Vagina (tissue), 2 donors: Measurements from ENCODE around the gene OR56A3. TPM values are rescaled to one million over a fixed set of nuclear protein-coding genes. Genes with fewer than 3 reads are reported as not detected.

Source experiments
- DNase-seq, 2 donors: peaks; one replicate each; pipeline ENCODE4 v3.0.0-alpha.2; 2017; ENCODE audit errors: extremely low spot score in 2 of 2
- H3K27ac ChIP-seq: fragments of 200-600 bp; sonication (generic); one replicate; pipeline ENCODE4 v1.5.1; 2019
- H3K27me3 ChIP-seq: fragments of 200-600 bp; sonication (generic); one replicate; pipeline ENCODE4 v1.5.1; 2019
- H3K36me3 ChIP-seq, 2 donors: fragments of 200-600 bp; sonication (generic); one replicate each; pipeline ENCODE4 v1.5.1; 2017 to 2019
- H3K4me1 ChIP-seq: fragments of 200-600 bp; sonication (generic); one replicate; pipeline ENCODE4 v1.5.1; 2019
- H3K4me3 ChIP-seq, 2 donors: fragments of 200-600 bp; sonication (generic); 1 replicate in 1 of 2; 2 replicates in 1 of 2; pipeline ENCODE4 v1.5.1; 2016 to 2019
- H3K9me3 ChIP-seq: fragments of 200-600 bp; sonication (generic); one replicate; pipeline ENCODE4 v1.5.1; 2019
- POLR2A ChIP-seq, 2 donors: fragments of 450-650 bp; IDR thresholded peaks; one replicate each; pipeline ENCODE4 v1.6.1; 2017; ENCODE audit warnings: antibody characterized with exemption in 2 of 2, mild to moderate bottlenecking in 2 of 2, moderate library complexity in 2 of 2
- POLR2AphosphoS5 ChIP-seq, 2 donors: sonication (generic); formaldehyde crosslinking; IDR thresholded peaks; one replicate each; pipeline ENCODE4 v1.9.0; 2017; ENCODE audit warnings: antibody characterized with exemption in 2 of 2, mild to moderate bottlenecking in 2 of 2, low read depth in 1 of 2; ENCODE audit not compliant: insufficient read depth in 1 of 2
- intact Hi-C: fragments of 100-400 bp; cut with DNase I; formaldehyde crosslinking; loops from one replicate; pipeline ENCODE4 v1.15.1; 2023
- total RNA-seq: library from RNA; depleted of rRNA; stranded (reverse); fragments of >200 nt; gene quantifications from one replicate; pipeline ENCODE4 v1.2.3, GENCODE V29; 2016
- TF ChIP-seq, protein P1 (sequence below), 3 experiments: fragments of 450-650 bp in 2 of 3; fragments of 200-600 bp in 1 of 3; sonication (generic) in 1 of 3; IDR thresholded peaks; one replicate each; pipeline ENCODE4 v1.5.1; 2017 to 2019; ENCODE audit warnings: antibody characterized with exemption in 3 of 3, mild to moderate bottlenecking in 2 of 3, moderate library complexity in 2 of 3

OR56A3 gene
- total RNA-seq, 1 donor from 2014 or later, result not detected

DNA sequence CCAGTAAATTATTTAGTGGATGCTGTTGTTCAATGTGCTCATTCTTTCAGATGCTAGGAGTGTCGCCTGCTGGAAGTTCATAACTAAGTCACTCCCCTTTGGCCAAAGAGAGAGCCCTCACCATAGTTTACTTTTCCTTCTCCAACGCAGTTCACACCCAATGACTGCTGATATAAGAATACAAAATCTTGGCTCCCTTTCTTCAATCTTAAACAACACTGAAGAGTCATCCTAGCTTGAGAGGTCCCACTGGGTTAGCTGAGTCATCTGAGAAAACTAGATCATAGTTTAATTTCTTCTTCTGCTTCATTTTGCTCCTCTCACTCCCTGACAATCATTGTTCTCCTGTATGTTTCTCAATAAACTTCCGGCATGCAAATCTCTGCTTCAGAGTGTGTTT lies 50.1 kb downstream of the OR56A3 start:
- no peaks in the 10 kb centered on the region for H3K4me1 ChIP-seq
- H3K27me3 ChIP-seq, result no peaks in the 10 kb centered on the region
- TF ChIP-seq POLR2A (IDR thresholded peaks at IDR 0.05) (no peak), POLR2AphosphoS5 (IDR thresholded peaks at IDR 0.05; ENCODE audit: insufficient read depth in 1 of 2, low read depth in 1 of 2) (no peak)
- TF ChIP-seq, protein P1, sequence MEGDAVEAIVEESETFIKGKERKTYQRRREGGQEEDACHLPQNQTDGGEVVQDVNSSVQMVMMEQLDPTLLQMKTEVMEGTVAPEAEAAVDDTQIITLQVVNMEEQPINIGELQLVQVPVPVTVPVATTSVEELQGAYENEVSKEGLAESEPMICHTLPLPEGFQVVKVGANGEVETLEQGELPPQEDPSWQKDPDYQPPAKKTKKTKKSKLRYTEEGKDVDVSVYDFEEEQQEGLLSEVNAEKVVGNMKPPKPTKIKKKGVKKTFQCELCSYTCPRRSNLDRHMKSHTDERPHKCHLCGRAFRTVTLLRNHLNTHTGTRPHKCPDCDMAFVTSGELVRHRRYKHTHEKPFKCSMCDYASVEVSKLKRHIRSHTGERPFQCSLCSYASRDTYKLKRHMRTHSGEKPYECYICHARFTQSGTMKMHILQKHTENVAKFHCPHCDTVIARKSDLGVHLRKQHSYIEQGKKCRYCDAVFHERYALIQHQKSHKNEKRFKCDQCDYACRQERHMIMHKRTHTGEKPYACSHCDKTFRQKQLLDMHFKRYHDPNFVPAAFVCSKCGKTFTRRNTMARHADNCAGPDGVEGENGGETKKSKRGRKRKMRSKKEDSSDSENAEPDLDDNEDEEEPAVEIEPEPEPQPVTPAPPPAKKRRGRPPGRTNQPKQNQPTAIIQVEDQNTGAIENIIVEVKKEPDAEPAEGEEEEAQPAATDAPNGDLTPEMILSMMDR (IDR thresholded peaks at IDR 0.05), result no peak
- no peak for DNase-seq
- H3K27ac ChIP-seq, result no peak overlapping the region
- no peaks in the 10 kb centered on the region for H3K9me3 ChIP-seq
- H3K36me3 ChIP-seq, result no peaks in the 10 kb centered on the region
- intact Hi-C loops, result no loop called here
- no peak overlapping the region for H3K4me3 ChIP-seq

DNA sequence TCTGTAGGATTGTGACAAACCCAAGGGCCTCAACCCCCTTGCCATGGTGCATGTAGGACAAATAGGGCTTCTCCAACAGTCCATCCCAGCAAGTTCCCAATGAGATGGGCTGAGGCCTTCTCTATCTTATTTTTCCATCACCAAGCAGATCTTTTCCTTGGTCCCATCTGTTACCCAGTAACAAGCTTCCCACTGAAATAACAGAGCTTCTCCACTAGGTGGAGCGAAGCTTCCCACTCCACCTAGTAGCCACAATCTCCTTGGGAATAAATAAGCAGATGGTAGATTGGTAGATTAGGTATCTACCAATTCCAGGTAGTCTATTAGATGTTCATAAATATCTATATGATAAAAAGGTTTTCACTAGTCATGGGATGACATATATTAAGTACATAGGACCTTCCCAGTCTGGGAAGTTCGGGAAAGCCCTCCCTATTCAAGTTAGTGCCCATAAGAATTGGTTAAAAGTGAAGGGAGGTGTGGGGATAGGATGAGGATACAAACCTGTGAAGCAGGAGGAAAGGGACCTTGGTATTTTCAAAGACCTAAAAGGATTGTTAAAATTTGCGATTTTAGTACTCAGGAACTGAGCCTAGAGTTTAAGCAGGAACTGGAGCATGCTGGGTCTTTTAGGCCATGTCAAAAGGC lies 50.7 kb downstream of the OR56A3 start:
- Histone ChIP-seq H3K4me1 (no peaks in the 10 kb centered on the region), H3K27me3 (no peaks in the 10 kb centered on the region)
- no peak for DNase-seq

DNA sequence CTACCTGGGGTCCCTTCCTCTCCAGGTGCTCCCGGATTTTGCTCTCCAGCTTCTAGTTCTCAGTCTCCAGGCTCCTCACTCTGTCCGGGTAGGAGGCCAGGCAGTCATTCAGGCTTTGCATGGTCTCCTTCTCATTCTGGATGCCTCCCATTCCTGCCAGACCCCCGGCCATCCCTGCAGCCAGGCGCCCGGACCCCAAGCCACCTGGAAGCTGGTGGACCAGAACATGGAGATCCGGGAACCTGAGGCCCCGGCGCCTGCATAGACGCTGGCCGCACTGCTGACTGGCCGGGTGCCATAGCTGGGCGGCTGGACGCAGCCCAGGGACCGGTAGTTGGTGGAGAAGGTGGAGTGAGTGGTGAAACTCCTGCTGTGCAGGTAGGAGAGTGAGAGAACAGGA lies 52.7 kb downstream of the OR56A3 start:
- Histone ChIP-seq H3K4me1 (no peaks in the 10 kb centered on the region), H3K36me3 (no peaks in the 10 kb centered on the region), H3K4me3 (no peak overlapping the region), H3K9me3 (no peaks in the 10 kb centered on the region), H3K27ac (no peak overlapping the region), H3K27me3 (no peaks in the 10 kb centered on the region)
- TF ChIP-seq POLR2A (IDR thresholded peaks at IDR 0.05), result no peak
- TF ChIP-seq, protein P1 (IDR thresholded peaks at IDR 0.05), result no peak
- TF ChIP-seq POLR2AphosphoS5 (IDR thresholded peaks at IDR 0.05; ENCODE audit: insufficient read depth in 1 of 2, low read depth in 1 of 2), result no peak
- no peak for DNase-seq
- intact Hi-C loops, result no loop called here

More for the DNA sequence above, 50.7 kb downstream of the OR56A3 start:
- no peak overlapping the region for H3K4me3 ChIP-seq
- H3K36me3 ChIP-seq, result no peaks in the 10 kb centered on the region
- no peaks in the 10 kb centered on the region for H3K9me3 ChIP-seq
- intact Hi-C loops, result no loop called here
- H3K27ac ChIP-seq, result no peak overlapping the region
- no peak for TF ChIP-seq POLR2AphosphoS5 (IDR thresholded peaks at IDR 0.05; ENCODE audit: insufficient read depth in 1 of 2, low read depth in 1 of 2)

Other genes starting within 250 kb of the OR56A3 start
- gene OR56B1, start 205.8 kb upstream of the OR56A3 start, total RNA-seq, result not detected
- gene OR52N4, start 188.0 kb upstream of the OR56A3 start, total RNA-seq, result not detected
- not detected for gene OR52N5, start 158.9 kb upstream of the OR56A3 start, total RNA-seq
- gene OR52N1, start 151.0 kb upstream of the OR56A3 start, total RNA-seq, result not detected
- gene OR52N2, start 133.3 kb upstream of the OR56A3 start, total RNA-seq, result not detected
- gene OR52E6, start 100.4 kb upstream of the OR56A3 start, total RNA-seq, result not detected
- gene OR52E8, start 84.6 kb upstream of the OR56A3 start, total RNA-seq, result not detected
- not detected for gene OR52E4, start 61.6 kb upstream of the OR56A3 start, total RNA-seq
- gene OR52E5, start 49.0 kb upstream of the OR56A3 start, total RNA-seq, result not detected
- gene OR56A5, start 26.2 kb downstream of the OR56A3 start, total RNA-seq, result not detected
- not detected for gene OR52L1, start 44.7 kb downstream of the OR56A3 start, total RNA-seq
- gene OR56A4, start 64.7 kb downstream of the OR56A3 start, total RNA-seq, result not detected
- gene OR56A1, start 88.5 kb downstream of the OR56A3 start, total RNA-seq, result not detected
- not detected for gene OR56B4, start 165.4 kb downstream of the OR56A3 start, total RNA-seq
- not detected for gene OR52B2, start 228.1 kb downstream of the OR56A3 start, total RNA-seq